NCI-H2107 treated with DMSO at 0.1 percent for 48 hours (cell line): ENCODE measurements around the gene MEN1.

Experiments used
- DNase-seq: peaks from one replicate; lab custom pipeline; 2025; ENCODE audit not compliant: unreplicated experiment; lab: John Stamatoyannopoulos, UW

MEN1 gene

DNA sequence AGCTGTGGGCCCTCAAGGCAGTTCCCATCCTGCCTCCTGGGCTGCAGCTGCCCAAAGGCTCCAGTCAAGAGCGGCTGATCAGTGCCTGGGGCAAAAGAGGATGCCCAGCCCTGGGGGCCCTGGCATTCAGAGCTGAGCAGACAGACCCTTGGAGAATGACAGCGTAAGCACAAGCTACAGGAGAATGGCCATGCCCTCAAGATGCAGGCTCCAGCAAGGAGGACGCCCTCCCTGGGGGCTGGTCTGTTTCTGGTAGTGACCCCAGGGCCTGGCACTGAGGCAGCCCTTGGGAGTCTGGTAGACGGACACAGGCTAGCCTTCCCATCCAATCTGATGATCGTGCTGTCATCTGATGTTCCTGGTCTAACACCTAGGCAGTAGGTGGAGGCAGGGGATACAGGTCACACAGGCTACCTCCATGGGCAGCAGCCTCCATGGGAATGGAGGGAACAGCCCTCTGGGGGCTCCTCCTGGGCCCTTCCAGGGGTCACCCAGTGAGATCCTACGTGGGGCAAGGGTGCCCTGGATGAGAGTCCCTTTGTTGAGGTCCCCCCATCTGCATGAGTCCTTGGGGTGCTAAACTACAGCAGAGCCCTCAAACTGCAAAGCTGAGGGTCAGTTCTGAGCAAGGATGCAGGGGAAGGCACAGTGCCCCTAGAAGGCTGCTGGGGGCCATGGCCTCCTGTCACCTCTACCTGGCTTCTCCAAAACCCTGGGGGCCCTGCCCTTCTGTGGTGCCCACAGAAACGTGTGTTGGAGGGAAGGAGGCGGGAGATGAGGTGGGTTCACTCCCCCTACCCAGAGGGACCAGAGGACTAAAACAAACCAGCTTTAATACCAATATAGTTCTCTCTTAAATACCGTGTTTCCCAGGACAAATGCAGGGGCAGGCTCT lies 21.8 kb downstream of the MEN1 start:
- DNase-seq = no peak

DNA sequence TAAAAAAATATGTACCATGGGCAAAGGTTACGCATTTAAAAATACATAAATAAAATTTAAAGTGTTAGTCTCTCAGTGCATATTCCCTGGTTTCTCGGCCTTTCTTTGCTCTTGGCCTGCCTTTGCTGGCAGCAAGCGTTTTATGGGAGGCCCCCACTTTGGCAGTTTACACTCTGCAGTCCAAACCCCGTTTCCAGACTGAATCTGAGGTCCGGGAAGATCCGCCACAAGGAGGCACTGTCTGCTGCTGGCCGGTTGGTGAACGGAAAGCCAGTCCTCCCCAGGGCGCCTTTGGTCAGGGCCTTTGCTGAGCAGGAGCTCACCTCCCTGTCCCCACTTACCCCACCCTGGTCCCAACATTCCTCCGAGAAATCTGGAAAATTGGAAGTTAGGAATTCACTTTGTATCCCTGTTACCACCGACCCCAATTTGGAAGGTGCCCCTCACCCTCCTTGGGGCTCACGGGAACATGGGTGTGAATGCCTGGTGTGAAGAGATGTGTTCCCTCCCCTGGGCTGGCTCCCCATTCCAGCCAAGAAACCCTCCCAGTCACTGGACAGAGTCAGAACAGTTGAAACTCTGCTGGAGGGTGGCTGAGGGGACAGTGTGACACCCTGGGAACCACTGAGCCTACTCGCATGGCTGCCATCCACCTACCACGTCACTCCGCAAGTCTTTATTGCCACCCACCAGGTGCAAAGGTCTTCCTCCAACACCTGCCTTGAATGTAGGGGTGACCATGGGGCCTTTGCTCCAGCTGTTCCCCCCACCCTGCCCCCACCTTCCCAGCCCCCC lies 22.6 kb downstream of the MEN1 start:
- peak; percentile 12 for DNase-seq

DNA sequence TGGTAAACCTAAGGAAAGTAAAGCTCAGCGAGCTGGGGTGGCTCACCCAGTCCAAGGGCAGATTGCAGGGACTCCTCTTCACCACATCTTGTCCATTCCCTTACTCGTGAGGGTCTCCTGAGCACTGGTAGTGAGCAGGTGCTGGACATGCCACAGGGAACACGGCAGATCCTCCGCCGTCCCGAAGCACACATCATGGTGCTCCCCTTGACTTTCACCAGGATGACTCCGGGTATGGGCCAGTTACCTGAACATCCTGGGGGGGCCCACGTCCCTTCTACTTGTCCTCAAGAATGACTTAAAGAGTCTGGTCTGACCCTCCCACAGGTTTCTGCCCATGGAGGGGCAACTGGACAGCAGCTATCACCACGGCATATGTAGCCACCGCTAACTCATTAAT lies 24.0 kb downstream of the MEN1 start:
- DNase-seq = no peak

DNA sequence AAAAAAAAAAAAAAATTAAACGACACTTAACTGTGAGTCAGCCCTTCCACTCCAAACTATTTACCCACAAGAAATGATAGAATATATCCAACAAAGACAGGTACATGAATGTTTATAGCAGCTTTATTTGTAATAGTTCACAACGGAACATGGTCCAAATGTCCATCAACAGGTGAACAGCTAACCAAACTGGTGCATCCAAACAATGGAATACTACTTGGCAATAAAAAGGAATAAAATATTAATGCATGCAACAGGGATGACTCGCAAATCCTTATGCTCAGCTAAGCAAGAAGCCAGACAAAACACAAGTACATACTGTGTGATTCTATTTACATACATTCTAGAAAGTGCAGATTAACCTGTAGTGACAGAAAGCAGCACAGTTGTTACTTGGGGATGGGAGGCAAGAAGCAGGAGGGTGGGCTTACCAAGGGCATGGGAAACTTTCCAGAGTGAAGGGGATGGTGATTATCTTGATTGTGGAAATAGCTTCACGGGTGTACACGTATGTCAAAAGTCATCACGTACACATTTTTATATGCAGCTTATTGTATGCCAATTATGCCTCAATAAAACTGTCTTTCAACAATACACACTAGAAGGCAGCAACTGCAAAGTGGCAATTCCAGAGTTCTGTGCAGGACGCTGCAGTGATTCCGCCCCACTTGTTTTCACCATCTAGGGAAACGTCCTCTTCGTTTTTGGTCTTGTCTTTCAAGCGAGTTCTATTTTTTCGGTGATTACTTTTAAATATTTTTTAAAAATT lies 25.4 kb downstream of the MEN1 start:
- no peak for DNase-seq

DNA sequence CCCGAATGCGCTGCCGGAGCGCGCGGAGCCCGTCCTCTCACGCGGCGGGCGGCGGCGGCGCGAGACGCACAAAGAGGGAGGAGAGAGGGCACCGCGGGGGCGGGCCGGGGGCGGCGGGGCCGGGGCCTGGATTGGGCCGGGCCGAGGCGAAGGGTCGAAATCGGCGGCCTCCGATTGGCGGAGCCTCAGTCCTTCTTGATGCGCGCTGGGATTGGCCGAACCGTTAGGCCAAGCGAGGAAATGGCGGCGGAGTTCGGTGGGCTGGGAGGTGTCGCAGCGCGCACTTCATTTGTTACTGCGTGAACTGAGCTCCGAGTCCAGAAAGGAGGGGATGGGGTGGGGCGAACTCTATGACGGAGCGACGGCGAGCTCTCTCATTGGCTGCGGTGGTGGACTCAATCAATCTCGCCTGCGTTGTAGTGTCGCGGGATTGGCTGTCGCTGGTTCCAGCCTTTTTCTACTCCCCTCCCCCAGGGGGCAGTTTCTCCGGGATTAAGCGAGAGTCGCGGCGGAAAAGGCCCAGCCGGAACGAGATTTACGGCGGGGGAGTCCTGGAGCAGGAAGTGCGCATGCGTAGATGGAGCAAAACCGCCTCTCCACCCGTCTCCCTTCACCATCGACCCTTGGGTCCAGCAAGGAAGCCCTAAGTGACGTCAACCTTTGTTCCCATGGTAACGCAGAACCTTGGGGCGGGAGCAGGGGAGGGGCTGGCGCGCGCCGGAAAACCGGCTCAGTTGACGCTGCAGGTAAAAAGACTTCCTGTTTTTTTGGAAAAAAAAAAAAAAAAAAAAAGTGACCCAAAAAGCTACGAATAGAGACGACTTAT lies 31.7 kb downstream of the MEN1 start, which contains the start of gene SF1:
Gene SF1, minus strand, starts transcription at position 70 of the 826 bp plus-strand sequence. CDS start 150 bp downstream, outside the sequence.
- peak; percentile 98 for DNase-seq

DNA sequence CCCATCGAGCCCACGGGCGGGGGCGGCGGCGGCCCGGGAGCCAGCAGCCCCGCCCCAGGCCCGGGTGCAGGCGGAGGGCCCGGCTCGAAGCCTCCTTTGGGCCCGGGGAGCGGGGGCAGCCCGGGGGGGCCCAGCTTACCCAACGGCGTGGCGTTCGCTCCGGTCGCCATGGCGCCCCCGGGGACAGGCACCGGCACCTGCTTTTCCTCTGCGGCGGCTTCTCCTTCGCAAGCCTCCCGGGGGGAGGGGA lies 32.2 kb downstream of the MEN1 start:
- no peak for DNase-seq

DNA sequence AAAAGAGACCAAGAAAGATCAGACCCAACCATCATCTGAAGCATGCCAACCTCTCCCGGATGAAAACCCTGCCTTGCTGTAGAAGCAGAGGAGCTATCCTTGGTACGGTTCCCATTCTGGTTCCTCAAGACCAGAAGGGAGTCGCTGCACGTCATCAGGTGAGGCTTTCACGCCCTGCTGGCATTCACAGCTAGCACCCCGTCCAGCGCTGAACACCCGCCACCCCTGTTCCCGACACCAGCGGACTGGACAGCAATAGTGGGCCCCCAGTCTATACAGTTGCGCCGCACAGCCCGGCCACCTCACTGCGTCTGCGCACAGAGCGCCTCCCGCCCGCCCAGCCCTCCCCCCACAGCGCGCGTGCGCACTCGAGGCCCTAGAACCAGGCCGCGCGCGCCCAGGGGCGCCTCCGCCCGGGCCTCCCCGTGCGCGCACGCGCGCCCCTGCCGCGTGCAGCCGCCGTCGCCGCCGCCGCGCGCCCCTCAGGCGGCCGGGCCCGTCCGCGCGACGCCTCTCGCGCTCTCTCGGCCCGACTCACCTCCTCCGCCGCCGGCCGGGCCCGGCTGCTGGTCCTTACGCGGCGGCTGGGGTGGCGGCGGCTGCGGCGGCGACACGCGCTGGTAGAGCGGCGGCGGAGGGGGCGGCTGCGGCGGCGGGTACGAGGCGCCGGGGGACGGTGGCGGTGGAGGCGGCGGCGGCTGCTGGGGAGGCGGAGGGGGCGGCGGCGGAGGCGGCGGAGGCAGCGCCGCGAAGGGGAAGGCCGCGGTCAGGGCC lies 32.7 kb downstream of the MEN1 start:
- no peak for DNase-seq

DNA sequence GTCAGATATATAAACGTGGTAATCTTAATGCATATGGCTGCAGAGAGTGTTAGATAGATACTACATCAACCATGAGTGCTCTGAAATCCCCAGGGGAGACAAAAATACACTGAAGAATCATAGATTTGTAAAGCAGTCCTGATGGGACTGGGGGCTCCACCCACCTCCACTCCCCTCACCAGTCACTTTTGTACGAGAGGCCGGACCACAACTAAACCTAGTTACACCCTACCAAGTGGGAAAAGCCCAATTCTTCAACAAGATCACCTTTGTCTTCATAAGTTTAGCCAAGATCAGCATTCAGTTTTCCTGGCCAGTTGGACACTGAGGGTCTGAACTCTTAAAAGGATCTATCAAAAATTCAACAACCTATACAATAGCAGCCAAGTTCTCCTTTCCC lies 33.5 kb downstream of the MEN1 start:
- no peak for DNase-seq

DNA sequence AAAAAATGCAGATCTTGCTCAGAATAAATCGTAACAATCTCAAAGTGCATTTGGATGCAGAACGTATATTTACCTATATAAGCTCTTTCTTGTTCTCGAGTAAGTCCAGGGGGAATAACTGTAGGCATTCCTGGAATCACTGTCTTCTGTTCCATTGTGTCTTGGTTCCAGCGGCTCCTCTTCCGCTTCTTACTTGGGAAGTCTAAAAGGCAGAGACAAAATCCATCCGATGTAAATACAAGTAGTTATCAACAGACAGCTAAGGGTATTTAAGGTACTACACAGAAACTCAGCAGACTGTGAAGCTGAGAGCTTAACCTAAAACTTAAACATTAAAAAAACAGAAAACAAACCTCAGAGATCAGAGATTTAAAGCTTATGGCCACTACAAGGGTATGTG lies 33.9 kb downstream of the MEN1 start:
- no peak for DNase-seq

DNA sequence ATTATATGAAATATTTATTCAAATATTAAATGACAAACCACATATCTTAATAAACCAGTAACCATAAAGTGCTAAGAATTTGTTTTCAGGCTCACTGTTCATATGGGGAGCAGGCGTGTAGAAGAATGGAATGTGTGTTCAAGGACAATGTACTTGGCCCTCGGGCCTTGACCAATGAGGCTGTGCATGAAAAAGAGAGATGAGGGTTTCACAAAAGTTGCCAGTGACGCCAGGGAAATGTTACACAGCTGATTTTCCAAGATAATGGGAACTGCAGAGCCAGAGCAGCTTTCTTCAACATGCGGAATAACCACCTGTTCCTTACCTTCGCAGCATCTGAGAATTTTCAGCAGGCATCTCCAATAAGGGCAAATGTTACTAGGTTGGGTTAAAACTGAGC lies 36.2 kb downstream of the MEN1 start:
- no peak for DNase-seq

DNA sequence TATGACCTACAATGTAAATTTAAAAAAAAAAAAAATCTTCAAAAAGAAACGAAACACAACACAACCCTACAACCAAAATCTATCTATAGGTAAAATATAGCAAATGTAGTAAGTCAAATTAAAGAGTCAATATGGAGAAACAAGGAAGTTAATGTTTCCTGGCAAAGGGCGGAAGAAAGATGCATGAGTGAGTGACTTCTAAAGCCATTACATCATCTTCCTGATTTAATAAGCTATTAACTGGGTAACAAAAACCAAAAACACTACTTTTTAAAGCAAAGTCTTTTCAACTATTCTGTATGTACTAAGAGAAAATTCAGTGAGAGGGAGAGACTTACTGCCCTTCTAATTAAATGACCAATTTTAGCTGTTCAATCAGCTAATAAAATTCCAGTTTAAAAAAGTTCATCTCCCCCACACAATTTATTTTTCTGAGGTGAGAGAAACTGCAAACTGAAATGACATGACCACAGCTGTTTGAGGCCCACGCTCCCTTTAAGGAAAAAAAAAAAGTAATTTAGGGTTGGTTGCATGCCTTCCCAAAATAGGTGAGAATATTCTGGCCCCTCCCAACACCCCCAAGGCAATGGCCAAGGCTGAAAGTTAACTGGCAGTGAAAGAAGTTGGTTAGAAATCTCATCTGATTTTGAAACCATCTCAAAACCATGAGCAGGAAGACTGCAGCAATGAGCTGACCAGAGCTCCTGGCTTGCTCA lies 37.9 kb downstream of the MEN1 start:
- no peak for DNase-seq

DNA sequence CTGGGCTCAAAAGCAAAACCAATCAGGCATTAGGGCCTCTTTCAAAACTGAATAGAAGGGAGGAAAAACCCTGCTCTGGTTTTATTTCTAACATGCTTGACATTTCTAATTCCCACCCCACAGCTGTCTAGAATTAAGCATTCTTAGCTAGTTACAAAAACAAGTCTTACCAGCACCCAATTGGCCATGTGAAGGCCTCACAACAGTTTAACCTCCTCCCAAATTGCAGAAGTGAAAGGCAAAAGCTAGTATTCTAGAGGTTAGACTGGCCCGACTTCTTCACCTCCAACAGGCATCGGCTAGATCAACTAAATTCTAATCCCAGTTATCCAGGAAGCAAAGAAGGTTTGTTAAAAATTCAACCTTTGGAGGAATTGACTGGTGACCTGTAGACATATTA lies 38.5 kb downstream of the MEN1 start:
- DNase-seq = no peak

DNA sequence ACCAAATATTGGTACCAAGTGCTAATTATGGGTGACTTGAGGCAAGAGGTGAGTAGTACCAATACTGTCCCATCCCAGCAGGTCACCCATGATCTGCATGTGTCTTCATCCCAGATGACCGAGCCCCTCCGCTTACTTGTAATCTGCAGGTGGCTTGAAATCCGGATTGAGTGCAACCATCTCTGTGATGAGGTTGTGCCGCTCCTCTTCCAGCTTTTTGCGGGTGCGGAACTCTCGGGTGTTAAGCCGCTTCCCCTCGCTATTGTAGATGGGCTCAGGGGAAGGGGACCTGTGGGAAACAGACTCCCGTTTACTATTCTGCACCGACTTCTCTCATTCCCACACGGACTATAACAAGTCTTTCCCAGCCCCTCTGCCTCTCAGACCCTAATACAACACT lies 40.2 kb downstream of the MEN1 start:
- DNase-seq = no peak

DNA sequence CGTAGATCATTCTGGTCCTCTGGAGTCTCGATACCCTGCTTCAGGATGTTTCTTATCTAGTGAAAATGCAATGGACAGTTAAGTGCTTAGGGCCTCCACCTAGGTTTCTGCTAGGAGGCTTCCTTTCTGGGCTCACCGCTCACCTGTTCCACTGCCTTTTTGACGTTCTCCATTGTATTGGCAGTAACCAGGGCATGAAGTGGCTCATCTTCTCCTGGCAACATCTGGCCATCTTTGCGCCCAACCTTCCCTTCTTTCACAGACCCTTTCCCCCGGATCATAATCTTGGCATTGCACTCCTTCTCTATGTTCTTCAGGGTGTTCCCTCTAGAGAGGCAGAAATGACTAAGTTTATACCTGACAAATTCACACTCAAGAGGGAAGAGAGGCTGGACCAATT lies 41.1 kb downstream of the MEN1 start:
- DNase-seq = no peak

DNA sequence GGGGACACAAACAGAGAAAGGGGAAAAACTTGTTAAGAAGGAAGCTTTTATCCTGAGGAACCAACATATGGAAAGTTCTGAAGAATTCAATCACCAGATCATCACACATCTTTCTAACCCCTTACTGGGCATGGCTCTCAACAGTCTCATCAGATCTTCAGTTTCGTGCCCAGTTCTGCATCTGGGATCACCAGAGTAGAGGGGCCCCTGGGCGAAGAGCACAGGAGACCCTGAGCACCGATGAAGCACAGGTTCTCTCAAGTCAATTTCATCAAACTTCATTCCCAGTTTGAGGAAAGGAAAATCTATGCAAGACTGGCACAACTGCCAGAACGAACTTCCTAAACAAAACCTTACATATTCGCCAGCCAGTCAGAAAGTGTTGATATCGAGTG lies 42.1 kb downstream of the MEN1 start:
- no peak for DNase-seq

DNA sequence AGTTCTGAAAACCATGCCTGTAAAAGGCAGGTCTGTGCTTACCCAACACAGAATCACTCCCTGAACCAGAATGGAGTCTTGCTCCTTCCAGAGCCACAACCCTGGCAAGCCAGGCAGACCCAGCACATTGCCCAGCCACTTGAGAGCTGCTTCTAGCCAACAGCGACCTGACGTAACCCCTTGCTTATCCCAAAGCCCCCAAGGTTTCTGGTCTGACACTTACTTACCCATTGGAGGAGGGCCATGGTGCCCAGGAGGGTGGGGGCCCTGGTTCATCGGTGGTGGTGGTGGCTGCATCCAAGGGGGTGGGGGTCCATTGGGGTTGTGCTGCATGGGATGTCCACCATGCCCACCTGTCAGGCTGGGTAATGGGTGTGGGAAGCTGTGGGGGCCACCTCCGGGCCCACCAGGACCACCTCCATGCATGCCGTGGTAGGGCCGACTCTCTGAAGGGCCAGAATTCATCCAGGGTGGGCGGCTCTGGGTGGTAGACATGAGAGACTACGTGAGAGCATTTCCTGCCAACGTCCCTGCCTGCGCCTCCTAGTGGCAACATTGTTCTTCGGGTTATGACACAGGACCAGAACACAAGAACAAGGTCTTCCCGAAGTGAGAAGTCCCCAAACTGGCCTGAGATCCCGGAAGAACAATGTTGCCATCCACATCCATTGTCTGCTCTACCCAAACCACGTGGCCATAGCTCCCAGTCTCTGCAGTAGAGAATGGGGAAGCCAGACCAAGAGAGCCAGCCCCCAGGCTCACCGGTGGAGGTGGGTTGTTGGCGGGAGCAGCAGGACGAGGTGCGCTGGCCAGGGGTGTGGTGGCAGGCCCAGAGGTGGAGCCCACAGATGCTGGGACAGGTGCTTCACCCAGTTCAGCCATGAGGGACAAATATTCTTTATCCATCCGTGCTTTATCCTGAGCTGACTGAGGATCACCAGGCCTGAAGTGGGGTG lies 42.7 kb downstream of the MEN1 start:
- DNase-seq = no peak

DNA sequence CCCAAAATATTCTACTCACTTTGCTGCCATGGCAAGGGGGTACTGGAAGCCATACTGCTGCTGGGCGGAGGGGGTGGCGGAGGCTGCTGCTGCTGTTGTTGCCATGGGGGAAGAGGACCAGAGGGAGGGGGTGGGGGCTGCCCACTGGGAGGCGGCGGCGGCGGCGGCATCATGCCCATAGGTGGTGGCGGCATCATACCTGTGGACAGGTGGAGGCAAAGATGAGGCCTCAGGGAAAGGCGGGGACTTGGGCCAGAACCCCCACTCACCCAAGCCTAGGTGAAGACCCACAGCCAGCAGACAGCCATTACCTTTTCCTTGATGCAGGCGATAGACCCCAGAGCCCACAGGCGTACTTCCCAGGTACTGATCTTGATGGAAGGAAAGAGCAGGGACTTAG lies 43.5 kb downstream of the MEN1 start:
- no peak for DNase-seq
